NCI-H526 (cell line): Measurements from ENCODE around the gene OR6V1.

Source experiments
- DNase-seq, 2 experiments: peaks; one replicate each; lab custom pipeline; 2025; lab: John Stamatoyannopoulos, UW

The OR6V1 gene, protein sequence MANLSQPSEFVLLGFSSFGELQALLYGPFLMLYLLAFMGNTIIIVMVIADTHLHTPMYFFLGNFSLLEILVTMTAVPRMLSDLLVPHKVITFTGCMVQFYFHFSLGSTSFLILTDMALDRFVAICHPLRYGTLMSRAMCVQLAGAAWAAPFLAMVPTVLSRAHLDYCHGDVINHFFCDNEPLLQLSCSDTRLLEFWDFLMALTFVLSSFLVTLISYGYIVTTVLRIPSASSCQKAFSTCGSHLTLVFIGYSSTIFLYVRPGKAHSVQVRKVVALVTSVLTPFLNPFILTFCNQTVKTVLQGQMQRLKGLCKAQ

DNA sequence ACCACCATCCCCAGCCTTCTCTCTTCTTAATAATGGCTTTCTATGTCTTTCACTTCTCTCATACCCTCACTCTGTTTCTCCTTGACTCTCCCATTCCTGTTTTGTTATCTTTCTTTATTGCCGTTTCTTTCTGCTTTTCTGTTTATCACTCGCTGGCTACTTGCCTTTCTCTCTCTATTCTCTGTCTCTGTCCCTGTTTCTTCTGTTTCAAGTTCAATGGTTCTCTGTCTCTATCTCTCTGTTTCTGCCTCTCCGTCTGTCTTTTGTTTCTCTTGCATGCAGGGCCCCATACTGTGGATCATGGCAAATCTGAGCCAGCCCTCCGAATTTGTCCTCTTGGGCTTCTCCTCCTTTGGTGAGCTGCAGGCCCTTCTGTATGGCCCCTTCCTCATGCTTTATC is at the start of gene OR6V1:
OR6V1 (plus strand) TSS at position 301 of the 400 bp plus-strand sequence; CDS start at position 301, 0 bp downstream.
- DNase-seq = no peak

DNA sequence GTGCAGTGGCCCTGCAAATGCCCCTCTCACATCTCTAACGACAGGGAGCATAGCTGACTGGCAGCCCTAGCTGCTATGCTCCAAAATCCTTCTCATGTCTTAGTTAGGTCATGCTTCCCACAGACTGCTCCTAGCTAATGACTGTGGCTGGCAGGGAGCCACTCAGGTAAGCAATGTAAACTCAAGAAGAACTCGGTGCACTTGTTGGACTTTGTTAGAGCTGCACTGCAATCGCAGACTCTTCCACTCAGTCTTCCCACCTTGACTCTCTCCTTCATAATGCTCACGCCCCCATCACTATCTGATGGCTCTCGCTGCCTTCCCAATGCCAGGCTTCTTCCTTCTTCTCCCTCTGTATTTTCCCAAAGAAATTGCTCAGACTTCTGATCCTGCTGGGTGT is 49.2 kb upstream of the OR6V1 start:
- no peak for DNase-seq

DNA sequence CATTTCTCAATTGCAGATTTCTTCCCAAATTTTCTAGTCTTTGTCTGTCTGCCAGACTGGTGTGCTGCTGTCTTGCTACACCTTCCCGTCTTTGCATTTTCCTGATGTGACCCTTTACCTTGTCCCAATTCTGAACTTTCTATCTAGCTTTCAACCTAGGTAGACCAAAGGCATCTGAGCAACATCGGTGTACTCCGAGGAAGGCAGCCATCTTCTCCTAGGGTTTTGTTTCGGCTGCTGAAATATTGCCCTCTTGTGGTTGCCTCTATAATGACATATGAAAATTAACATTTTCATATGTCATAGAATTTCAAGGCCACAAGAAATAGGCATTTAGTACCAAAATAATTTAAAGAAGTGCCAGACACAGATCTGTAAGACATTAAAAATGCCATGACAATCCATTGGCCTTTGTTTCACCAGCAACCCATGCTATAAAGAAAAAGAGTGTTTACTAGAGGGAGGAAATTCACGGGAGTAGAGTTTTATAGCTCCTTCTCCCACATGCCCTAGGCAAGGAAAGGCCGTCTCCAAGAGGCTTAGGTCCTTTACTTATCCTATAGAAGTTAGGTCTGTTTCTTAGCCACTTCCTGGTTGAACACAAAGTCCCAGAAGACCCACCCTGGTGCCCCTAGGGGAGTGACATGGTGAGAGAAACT is 48.6 kb upstream of the OR6V1 start:
- peak in 1 of 2 experiments; percentile 59 for DNase-seq

DNA sequence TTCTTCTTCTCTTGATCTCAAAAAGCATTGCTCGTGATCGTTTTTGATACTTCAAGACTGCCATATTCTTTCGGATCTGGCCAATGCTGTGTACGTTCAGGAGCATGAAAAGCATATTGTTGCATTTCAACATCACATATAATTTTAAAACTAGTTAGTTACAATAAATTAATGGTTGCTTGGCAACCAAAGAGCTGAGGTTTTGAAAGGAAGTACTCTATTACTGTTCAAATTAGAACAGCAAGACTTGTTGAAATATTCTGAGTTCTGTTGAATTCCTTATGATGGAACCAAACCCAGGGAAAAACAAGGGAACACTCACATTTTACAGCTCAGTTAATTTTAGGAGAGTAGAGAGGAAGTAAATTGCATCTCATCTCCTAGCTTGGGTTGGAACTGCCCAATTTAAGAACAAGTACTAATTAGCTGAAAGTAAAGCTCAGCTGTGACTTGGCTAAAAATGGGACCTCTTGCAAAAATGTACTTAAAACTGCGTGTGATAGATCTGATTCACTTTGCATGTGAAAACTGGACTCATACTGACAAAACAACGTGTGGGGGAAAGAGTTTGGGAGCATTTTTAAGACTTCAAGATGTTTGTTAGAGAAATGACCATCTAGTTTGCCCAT is 46.4 kb upstream of the OR6V1 start:
- DNase-seq = no peak

DNA sequence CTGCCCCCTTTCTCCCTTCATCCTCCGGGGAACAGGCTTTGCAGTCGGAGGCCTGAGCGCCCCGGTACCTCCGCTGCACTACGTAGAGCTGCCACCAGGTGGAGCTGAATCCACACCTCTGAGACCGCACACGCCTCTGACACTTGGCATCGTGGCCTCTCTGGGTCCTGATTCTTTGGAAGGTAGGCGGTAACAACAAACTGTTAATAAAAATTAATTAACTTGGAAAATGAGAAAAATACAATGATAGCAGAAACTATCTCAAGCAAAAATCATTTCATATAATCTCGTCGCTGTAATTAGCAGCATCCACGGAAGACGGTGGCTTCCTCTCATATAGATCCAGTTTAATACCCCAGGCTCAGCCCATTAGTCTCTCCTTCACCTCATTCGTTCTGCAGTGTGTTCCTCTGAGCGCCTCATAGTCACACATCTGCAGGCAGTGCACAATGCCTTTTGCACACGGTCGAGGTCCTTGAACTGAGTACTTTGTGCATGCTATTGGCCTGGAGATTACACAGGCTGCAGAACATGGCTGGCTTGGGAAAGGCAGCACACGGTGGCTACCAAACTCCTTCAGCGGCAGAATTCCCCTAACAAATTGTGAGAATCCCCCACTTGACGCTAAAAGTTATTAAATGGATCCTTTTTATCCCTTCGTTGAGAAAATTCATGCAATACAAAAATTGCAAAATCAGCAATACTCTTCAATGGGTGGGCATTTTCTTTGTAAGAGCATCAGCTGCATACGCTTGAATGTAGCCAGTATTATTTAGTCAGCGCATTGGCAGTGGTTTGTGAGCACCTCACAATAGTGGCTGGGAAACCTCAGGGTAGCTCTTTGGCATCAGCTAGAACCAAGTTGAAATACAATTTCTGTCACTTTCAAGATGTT is 43.9 kb upstream of the OR6V1 start:
- DNase-seq = peak; percentile 27 to 85

DNA sequence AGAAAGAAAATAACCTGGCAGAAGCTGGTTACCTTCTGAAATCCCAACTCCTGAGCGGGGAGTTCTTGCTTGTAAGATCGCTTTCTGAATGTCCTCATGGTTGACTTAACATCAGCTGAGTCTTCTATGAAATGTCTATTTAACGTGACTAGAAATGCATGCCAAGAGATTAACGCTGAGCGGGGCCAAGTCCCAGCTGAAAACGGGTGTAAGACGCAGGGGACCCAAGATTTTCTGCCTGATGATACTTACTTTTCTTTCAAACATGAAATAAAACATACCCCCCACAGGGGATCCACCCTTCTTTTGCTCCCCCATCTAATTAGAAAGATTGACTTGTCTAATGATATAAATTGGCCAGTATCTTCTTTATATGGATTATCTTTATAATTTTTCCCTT is 40.1 kb upstream of the OR6V1 start:
- no peak for DNase-seq

DNA sequence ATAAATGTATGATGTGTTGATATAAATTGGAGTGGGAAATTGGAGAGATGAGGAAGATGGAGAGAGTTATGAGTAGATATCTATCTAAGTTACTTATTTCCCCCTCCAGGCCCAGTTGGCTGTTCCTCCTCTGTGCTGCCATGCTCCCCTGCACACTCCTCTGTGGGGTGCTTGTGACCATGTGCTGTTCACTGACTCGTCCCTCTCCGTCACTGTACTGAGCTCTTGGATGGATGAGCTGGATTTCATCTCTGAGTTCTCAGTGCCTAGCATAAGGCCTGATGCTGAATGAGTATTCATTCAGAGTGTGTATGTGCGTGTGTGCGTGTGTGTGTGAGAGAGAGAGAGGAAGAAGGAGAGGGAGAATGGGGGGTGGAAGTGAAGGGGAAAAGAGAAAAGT is 39.7 kb upstream of the OR6V1 start:
- DNase-seq = no peak

DNA sequence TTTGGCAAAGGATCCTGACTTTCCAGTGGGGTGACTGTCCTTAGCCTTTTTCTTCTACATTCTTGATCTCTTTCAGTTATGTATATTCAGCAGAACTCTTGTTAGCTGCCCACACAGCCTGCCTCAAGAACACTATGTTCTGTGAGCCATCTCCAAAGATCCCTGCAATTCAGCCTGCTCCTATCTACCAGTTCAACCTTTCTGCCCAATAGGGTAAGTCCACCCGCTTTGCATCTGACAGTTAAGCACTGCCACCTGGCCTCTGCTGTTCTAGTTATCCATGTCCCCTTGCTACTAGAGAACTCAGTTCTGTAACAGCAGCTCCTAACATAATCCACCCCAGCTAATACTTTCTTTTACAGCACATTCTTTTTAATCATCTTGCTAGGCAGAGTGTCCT is 38.7 kb upstream of the OR6V1 start:
- peak; percentile 6 to 8 for DNase-seq

DNA sequence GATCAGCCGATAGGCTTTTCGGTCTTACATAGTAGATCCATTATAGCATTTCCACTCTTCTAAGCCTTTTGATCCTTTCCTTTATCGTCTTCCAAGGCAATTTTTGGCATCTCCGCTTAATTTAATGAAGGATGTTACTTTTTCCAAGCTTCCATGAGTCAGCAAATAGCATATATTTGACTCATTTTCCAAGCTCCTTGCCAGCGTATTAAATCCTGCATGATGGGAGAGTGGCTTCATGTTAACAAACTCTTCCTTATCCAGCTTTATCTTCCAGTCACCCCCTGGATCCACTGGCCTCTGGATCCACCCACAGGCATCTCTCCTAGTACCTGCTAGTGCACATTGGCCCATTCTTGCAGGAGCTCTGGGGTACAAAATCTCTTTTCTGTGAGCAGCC is 38.2 kb upstream of the OR6V1 start:
- DNase-seq = no peak

DNA sequence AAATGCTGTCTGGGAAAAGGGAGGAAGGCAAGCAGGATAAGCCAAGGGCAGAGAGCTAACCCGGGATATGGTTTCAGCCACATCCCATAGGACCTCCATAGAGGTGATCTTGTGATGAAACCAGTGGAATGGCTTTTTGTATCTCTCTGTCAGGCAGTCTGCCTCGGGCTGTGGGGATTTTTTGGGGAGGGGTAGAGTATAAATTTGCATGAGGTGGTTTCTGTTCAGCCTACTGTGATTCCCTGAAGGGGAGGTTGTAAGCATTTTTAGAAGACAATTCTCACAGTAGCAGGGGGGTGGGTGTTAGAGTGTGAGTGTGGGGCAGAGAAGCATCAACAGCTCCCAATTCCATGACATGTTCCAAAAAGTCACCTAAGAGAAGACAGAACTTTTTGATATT is 37.1 kb upstream of the OR6V1 start:
- DNase-seq = no peak

DNA sequence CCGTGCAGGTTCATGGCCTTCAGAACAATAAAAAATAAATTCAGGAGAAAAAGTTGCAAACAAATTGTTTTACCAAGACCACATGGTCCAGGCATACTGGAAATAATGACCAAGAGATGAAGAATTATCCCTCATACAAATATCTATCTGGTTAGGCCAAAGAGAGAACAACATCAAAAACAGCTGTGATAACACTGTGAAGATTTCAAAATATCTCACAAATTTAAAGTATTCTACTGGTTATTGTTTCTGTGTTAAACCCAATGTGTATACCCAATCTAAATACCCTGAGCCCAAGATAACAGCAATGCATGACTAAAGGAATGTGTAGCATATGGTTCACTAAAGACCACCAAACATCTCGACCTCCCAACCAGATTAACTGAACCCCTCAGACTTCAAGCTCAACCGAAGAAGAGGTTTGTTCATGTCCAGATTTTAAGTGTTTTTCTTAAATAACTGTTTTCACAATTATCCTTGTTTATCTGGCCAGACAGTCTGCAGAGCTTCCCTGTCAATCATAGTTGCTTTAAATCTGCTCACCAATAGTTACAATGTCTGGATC is 36.1 kb upstream of the OR6V1 start:
- no peak for DNase-seq

DNA sequence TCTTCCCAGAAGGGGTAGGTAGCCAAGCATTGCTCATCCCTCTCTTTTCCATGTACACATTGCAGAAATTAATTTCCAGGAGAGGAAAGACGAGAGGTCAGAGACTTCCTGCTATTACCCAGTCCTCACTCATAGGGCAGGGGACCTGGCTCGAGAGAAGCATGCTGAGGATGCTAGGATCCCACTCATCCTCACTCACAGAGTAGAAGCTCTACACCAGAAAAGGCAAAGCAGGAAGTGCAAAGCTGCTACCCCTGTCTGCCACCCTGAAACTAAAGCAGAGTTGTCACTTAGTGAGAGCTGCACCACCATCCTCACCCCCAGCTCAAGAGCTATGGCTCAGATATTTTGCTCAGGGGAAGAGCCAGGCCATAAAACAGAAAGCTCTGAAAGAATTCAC is 35.1 kb upstream of the OR6V1 start:
- DNase-seq = no peak

DNA sequence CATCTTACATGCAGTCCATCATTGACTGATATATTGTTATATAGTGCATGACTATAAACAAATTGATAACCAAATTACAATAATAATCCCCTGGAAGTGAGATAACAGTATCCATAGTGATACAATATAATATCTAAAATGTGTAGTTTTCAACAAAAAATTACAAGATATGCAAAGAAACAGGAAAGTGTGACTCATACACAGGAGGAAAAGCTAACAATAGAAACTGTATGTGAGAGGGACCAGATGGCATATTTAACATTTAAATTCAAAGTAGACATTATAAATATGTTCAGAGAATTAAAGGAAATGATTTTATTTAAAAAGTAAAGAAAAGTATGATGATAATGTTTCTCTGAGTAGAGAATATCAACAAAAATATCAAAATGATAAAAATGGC is 33.2 kb upstream of the OR6V1 start:
- no peak for DNase-seq

DNA sequence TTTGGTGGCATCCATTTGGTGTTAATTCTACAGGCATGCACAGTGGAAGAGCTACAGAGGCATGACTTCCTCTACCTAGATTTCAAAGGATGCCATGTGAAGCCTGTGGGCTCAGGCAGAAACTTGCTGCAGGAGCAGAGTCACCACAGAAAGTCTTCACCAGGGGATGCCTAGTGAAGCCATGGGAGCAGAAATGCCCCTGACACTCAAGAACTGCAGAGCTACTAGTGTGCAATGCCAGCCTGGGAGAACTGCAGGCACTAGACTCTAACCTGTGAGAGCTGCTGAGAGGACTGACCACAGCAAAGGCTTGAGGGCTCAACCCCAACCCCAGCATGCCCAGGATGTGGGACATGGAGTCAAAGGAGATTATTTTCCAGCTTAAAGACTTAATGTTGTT is 29.1 kb upstream of the OR6V1 start:
- DNase-seq = no peak

DNA sequence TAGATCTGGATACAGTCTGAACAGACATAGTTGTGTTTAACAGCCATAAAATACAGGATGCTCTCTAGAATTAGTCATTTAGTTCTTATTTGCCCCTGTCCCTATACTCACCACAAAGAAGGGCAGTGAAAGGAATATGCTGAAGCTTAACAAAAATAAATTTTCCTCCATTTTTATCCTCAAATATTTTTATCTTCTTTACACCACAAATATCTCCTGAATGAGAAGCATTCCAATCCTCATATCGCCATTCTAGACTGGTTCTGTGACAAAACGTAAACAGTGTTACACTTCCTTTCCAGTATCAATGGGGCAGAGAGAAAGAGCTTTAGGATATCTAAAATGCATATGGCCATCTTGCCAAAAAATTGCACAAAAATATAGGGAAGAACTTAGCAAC is 26.8 kb upstream of the OR6V1 start:
- no peak for DNase-seq

DNA sequence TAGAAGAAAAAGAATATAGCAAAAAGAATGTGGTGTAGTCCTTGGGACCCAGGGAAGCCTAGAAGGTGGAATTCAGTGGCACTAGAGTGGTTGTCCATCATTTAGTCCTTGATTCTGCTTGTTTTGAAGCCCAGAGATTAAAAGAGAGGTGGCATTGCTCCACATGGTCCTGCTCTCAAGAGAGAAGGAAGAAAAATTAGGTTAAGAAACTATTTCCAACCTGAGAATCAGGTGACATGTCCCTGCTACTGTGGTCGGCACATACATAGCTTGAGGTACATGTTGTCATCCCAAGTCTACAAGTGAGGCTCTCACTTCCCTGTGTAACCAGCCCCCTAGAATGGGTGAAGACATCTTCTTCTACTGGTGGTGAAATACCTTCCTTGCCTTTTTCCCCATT is 25.1 kb upstream of the OR6V1 start, which contains the start of gene OR9A2:
OR9A2 (minus strand) TSS at position 101 of the 400 bp plus-strand sequence; CDS start at position 101, 0 bp downstream.
- no peak for DNase-seq

DNA sequence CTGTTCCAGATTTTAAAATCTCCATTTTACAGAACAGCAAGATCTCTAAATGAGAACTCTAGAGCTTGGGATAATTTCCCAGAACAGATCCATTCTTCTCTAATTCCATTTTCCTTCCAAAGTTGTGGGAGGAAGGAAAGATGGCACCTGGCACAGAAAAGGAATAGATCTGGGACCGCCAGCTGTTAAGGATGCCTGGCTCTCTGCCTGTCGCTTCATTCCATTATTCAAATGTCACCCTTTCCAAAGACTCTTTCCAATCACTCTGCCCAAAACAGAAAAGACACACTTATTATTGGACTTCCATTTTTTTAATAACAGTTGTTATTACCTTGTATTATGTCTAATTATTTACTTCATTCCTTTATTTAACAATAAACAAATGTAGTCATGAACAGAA is 24.5 kb upstream of the OR6V1 start:
- DNase-seq = no peak

DNA sequence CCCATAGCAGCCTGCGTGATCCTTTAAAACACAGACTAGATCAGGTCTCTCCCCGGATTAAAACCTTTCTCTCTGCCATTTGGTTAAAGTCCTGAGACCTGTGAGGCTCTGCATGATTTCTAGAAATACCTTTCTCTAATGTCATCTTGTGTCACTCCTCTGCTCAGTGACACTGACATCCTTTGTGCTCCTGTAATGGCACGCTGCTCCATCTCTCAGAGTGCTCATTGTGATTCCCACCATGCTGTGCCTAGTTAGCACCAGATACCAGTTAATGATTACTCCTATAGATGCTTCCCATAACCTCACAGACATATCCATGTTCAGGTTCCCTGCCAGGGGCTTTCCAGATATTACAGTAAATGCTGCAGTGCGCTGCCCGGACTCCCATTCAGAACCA is 13.5 kb upstream of the OR6V1 start:
- DNase-seq = no peak

DNA sequence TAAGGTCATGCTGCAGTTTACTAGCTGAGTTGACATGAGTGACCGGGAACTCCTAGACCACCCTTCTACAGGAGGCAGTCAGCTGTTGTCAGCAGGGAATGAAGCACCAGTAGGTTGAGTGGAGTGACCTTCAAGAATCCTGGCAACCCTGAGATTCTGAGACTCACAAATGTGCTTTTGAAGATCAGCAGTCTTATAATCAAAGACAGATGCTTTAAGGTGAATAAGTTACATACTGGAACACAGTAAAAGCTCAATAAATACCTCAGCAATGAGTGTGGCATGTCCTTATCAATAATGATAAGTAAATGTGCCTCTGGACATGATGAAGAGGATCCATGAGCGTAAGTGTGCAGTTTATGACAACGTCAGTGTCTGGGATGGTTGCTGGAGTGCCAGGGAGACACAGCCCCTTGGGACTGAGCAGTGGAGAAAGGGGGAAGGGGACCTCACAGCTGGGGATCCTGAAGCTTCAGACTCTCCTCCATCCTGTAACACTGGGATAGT is 11.9 kb upstream of the OR6V1 start:
- DNase-seq = no peak

DNA sequence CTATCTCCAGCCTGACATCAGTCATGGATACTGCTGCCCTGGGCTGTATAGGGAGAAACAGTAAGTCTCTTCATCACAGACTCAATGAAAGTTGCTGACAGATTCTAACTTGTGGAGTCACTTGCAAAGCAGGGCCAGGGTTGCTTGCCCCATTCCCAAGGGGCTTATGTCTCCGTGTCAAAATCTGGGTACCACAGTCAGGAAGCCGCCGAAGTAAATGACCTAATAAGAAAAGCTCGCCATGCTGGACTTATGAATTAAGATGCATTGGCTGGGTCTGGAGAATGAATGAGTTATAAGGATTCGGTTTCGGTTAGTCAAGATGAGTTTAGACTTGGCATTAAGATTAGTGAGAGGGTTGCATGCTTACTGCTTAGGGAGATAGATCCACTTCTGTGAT is 10.8 kb upstream of the OR6V1 start:
- DNase-seq = no peak

DNA sequence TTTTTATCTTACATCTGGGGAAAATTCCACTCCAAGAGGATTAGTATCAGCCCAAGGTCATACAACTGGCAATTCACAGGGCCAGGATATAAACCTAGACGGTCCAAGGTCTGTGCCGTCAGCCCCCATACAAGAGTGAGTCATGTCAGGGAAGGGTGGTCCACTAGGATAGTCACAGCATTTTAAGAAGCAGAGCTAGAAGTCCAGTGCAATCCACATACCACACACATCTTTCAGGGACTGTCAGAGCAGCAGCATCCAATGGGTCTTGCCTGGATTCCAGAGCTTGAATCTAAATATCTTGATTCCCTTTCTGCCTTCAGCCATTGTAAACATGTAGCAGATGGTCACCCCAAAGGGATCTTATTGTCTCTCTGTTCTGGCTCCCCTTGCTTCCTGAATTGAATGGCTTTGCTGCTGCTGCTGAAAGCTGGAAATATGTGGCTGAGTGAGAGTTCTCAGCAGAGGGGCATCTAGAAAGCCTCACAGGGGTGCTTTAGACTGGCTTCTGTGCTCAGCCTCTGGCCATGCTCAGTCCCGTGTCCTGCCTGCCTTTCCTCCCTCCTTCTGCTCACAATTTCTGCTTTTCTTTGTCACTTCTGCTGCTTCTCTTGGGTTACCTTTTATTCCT is 9.9 kb upstream of the OR6V1 start:
- DNase-seq = no peak
